Activated T-cell treated with anti-CD3 and anti-CD28 coated beads, Interleukin-2, amount 50 U/mL, for 72 hours (primary cell): ENCODE results near the gene SCNN1A. TPM values are rescaled to one million over a fixed set of nuclear protein-coding genes. Genes with fewer than 3 reads are reported as not detected.

Experiments used
- ATAC-seq, 2 donors: fragments of 150-1000 bp; cut with Tn5 transposase; replicated peaks in 1 of 2; 2 replicates each; pipeline ENCODE4 v1.10.0; 2021; ENCODE audit warnings: moderate library complexity in 2 of 2, mild to moderate bottlenecking in 1 of 2
- DNase-seq, 2 donors: peaks; one replicate each; pipeline ENCODE4 v3.0.0; 2021 to 2022; ENCODE audit warnings: mixed read lengths in 1 of 2
- H3K27ac Mint-ChIP-seq: one replicate; pipeline ENCODE4 v1.8.0; 2022; ENCODE audit warnings: mild to moderate bottlenecking, moderate library complexity, mixed read lengths
- H3K27me3 Mint-ChIP-seq: one replicate; pipeline ENCODE4 v1.8.0; 2022; ENCODE audit warnings: low read depth, mixed read lengths
- H3K36me3 Mint-ChIP-seq, 2 donors: one replicate each; pipeline ENCODE4 v1.8.0; 2022; ENCODE audit warnings: mixed read lengths in 2 of 2, mild to moderate bottlenecking in 1 of 2; ENCODE audit not compliant: insufficient read depth in 2 of 2
- H3K4me1 Mint-ChIP-seq: one replicate; pipeline ENCODE4 v1.8.0; 2022; ENCODE audit warnings: low read depth, mixed read lengths
- H3K4me3 Mint-ChIP-seq, 2 donors: one replicate each; pipeline ENCODE4 v1.8.0; 2022; ENCODE audit warnings: mild to moderate bottlenecking in 2 of 2, mixed read lengths in 2 of 2, moderate library complexity in 2 of 2
- H3K9me3 Mint-ChIP-seq, 2 donors: one replicate each; pipeline ENCODE4 v1.8.0; 2022; ENCODE audit warnings: mixed read lengths in 2 of 2
- total RNA-seq, 2 donors: library from RNA; stranded (reverse); gene quantifications; one replicate each; pipeline ENCODE4 v1.2.3, GENCODE V29; 2022

Gene SCNN1A
- total RNA-seq, 2 donors from 2014 or later = 0.29 to 0.67 TPM

GRCh38 chr12:6336079-6336888, 39.1 kb downstream of the SCNN1A start:
- H3K9me3 Mint-ChIP-seq = no peaks in the 10 kb centered on the region
- peaks cover 16 to 22% of the 10 kb centered on the region in 2 donors for H3K36me3 Mint-ChIP-seq
- peaks cover 5% of the 10 kb centered on the region for H3K4me1 Mint-ChIP-seq
- DNase-seq = peak; percentile 51 to 62
- H3K4me3 Mint-ChIP-seq = no peak overlapping the region
- H3K27me3 Mint-ChIP-seq = no peaks in the 10 kb centered on the region
- ATAC-seq = peak; percentile 9 to 30
- H3K27ac Mint-ChIP-seq = peak overlapping the region; percentile 93

GRCh38 chr12:6335451-6336078, 39.8 kb downstream of the SCNN1A start:
- Mint-ChIP-seq H3K4me1 (peaks cover 8% of the 10 kb centered on the region), H3K36me3 (peaks cover 15 to 22% of the 10 kb centered on the region in 2 donors), H3K27me3 (no peaks in the 10 kb centered on the region), H3K4me3 (no peak overlapping the region), H3K9me3 (no peaks in the 10 kb centered on the region), H3K27ac (peak overlapping the region; percentile 90)
- ATAC-seq (peak; percentile 85 to 91), DNase-seq (peak; percentile 87 to 92)

GRCh38 chr12:6334940-6335450, 40.4 kb downstream of the SCNN1A start:
- Mint-ChIP-seq H3K9me3 (no peaks in the 10 kb centered on the region), H3K27me3 (no peaks in the 10 kb centered on the region), H3K36me3 (peaks cover 15 to 25% of the 10 kb centered on the region in 2 donors), H3K4me1 (peaks cover 8% of the 10 kb centered on the region), H3K27ac (peak overlapping the region; percentile 90), H3K4me3 (no peak overlapping the region)
- ATAC-seq = no peak
- no peak for DNase-seq

GRCh38 chr12:6334359-6334758, 41.0 kb downstream of the SCNN1A start:
- H3K36me3 Mint-ChIP-seq = peaks cover 15 to 25% of the 10 kb centered on the region in 2 donors

GRCh38 chr12:6333566-6333965, 41.8 kb downstream of the SCNN1A start:
- no peaks in the 10 kb centered on the region for H3K9me3 Mint-ChIP-seq
- peaks cover 8% of the 10 kb centered on the region for H3K4me1 Mint-ChIP-seq
- peak overlapping the region; percentile 75 to 76 for H3K4me3 Mint-ChIP-seq
- H3K27ac Mint-ChIP-seq = peak overlapping the region; percentile 88
- ATAC-seq (peak in 1 of 2 donors; percentile 14), DNase-seq (no peak)
- no peaks in the 10 kb centered on the region for H3K27me3 Mint-ChIP-seq
- peaks cover 15 to 25% of the 10 kb centered on the region in 2 donors for H3K36me3 Mint-ChIP-seq

More at GRCh38 chr12:6334359-6334758, 41.0 kb downstream of the SCNN1A start:
- ATAC-seq = no peak
- Mint-ChIP-seq H3K27me3 (no peaks in the 10 kb centered on the region), H3K9me3 (no peaks in the 10 kb centered on the region), H3K4me1 (peaks cover 8% of the 10 kb centered on the region), H3K4me3 (peak overlapping the region; percentile 33 to 76), H3K27ac (peak overlapping the region; percentile 43)
- no peak for DNase-seq

GRCh38 chr12:6333029-6333428, 42.3 kb downstream of the SCNN1A start:
- H3K9me3 Mint-ChIP-seq = no peaks in the 10 kb centered on the region
- ATAC-seq (no peak), DNase-seq (no peak)
- H3K36me3 Mint-ChIP-seq = peaks cover 15 to 25% of the 10 kb centered on the region in 2 donors
- H3K27ac Mint-ChIP-seq = peak overlapping the region; percentile 76
- peaks cover 8% of the 10 kb centered on the region for H3K4me1 Mint-ChIP-seq
- no peaks in the 10 kb centered on the region for H3K27me3 Mint-ChIP-seq
- H3K4me3 Mint-ChIP-seq = peak overlapping the region; percentile 71 to 75

GRCh38 chr12:6332459-6332858, 42.9 kb downstream of the SCNN1A start:
- H3K27me3 Mint-ChIP-seq = no peaks in the 10 kb centered on the region
- H3K4me1 Mint-ChIP-seq = peaks cover 8% of the 10 kb centered on the region
- peaks cover 15 to 25% of the 10 kb centered on the region in 2 donors for H3K36me3 Mint-ChIP-seq
- DNase-seq = no peak
- H3K4me3 Mint-ChIP-seq = peak overlapping the region; percentile 71 to 75
- no peak for ATAC-seq
- no peaks in the 10 kb centered on the region for H3K9me3 Mint-ChIP-seq
- H3K27ac Mint-ChIP-seq = peak overlapping the region; percentile 76

GRCh38 chr12:6330999-6331714, 44.2 kb downstream of the SCNN1A start:
- DNase-seq (no peak), ATAC-seq (no peak)
- Mint-ChIP-seq H3K4me3 (no peak overlapping the region), H3K4me1 (peaks cover 13% of the 10 kb centered on the region), H3K27me3 (no peaks in the 10 kb centered on the region), H3K27ac (peak overlapping the region; percentile 82), H3K36me3 (peaks cover 15 to 25% of the 10 kb centered on the region in 2 donors), H3K9me3 (no peaks in the 10 kb centered on the region)

GRCh38 chr12:6330192-6330591, 45.2 kb downstream of the SCNN1A start:
- H3K4me3 Mint-ChIP-seq = no peak overlapping the region
- peaks cover 15 to 25% of the 10 kb centered on the region in 2 donors for H3K36me3 Mint-ChIP-seq
- H3K9me3 Mint-ChIP-seq = no peaks in the 10 kb centered on the region
- ATAC-seq (no peak), DNase-seq (no peak)
- H3K4me1 Mint-ChIP-seq = peaks cover 18% of the 10 kb centered on the region
- H3K27ac Mint-ChIP-seq = peak overlapping the region; percentile 48
- no peaks in the 10 kb centered on the region for H3K27me3 Mint-ChIP-seq

- H3K27me3 Mint-ChIP-seq = no peaks in the 10 kb centered on the region
- no peak overlapping the region for H3K4me3 Mint-ChIP-seq
- H3K4me1 Mint-ChIP-seq = peaks cover 23% of the 10 kb centered on the region
- no peaks in the 10 kb centered on the region for H3K9me3 Mint-ChIP-seq
- H3K36me3 Mint-ChIP-seq = peaks cover 15 to 25% of the 10 kb centered on the region in 2 donors
- H3K27ac Mint-ChIP-seq = no peak overlapping the region
- DNase-seq = no peak
- ATAC-seq = no peak
These were observed 45.7 kb downstream of the SCNN1A start for GRCh38 chr12:6329703-6330064.

- peaks cover 15 to 25% of the 10 kb centered on the region in 2 donors for H3K36me3 Mint-ChIP-seq
- ATAC-seq = no peak
- no peaks in the 10 kb centered on the region for H3K9me3 Mint-ChIP-seq
- peaks cover 29% of the 10 kb centered on the region for H3K4me1 Mint-ChIP-seq
- H3K4me3 Mint-ChIP-seq = no peak overlapping the region
- H3K27ac Mint-ChIP-seq = no peak overlapping the region
- H3K27me3 Mint-ChIP-seq = no peaks in the 10 kb centered on the region
- no peak for DNase-seq
These were observed 46.2 kb downstream of the SCNN1A start for GRCh38 chr12:6328945-6329702.

- Mint-ChIP-seq H3K27me3 (no peaks in the 10 kb centered on the region), H3K36me3 (peaks cover 11 to 20% of the 10 kb centered on the region in 2 donors), H3K9me3 (no peaks in the 10 kb centered on the region), H3K4me3 (no peak overlapping the region), H3K27ac (no peak overlapping the region), H3K4me1 (peaks cover 38% of the 10 kb centered on the region)
- no peak for DNase-seq
- no peak for ATAC-seq
These were observed 47.2 kb downstream of the SCNN1A start for GRCh38 chr12:6328045-6328779.
